Measurements from ENCODE around the gene GP1BB.
"Not testable (repeated sequence)": the region's sequence is repeated elsewhere in the genome, so short reads cannot be mapped to it uniquely, and the experiment has no call there.

The GP1BB gene

DNA sequence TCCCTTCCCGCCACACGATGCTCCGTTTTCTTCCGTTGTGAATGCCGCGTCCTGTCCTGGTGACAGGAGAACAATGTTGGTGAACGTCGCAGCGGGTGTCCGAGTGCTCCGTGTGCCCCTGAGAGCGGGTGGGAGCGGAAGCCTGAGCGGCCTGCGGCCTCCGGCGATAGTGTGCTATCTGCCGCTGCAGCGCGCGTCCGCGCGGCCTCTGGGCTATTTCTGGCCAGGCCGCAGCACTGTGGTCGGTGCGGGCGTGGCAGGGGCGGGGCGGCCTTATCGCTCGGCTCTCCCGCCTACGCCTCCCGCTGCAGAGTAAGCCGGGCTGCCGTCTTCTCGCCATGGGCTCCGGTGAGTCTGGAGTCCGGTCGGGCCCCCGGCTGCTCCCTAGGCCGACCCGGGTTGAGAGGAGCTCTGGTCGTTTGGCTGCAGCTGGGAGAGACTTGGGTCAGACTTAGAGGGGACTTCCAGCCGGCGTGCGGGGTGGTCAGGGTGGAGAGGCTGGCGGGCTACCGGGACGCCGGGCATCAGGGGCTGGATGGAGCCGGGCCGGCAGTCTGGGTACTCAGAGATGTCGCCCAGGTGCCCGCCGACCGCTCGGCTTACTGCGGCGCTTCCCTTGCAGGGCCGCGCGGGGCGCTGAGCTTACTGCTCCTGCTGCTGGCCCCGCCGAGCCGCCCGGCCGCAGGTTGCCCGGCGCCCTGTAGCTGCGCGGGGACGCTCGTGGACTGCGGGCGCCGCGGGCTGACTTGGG lies at the start of gene GP1BB:
Gene GP1BB (plus strand): TSS at position 308 of the 751 bp plus-strand sequence. CDS start 31 bp downstream, at position 339.
- peak; percentile 21 for DNase-seq

DNA sequence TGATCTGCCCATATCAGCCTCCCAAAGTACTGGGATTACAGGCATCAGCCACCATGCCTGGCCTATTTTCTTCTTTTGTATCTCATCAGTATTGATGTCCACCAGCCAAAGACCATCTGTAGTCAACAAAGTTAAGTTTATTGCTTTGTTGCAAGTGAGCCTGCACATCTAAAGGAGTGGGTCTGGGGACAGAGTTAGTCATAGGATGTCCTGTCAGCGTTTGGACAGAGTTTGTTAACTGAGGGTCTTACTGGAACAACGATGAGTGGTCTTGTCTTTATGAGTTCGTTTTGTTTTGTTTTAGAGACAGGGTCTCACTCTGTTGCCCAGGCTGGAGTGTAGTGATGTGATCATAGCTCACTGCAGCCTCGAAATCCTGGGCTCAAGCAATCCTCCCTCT lies 49.7 kb upstream of the GP1BB start:
- DNase-seq, result no peak

DNA sequence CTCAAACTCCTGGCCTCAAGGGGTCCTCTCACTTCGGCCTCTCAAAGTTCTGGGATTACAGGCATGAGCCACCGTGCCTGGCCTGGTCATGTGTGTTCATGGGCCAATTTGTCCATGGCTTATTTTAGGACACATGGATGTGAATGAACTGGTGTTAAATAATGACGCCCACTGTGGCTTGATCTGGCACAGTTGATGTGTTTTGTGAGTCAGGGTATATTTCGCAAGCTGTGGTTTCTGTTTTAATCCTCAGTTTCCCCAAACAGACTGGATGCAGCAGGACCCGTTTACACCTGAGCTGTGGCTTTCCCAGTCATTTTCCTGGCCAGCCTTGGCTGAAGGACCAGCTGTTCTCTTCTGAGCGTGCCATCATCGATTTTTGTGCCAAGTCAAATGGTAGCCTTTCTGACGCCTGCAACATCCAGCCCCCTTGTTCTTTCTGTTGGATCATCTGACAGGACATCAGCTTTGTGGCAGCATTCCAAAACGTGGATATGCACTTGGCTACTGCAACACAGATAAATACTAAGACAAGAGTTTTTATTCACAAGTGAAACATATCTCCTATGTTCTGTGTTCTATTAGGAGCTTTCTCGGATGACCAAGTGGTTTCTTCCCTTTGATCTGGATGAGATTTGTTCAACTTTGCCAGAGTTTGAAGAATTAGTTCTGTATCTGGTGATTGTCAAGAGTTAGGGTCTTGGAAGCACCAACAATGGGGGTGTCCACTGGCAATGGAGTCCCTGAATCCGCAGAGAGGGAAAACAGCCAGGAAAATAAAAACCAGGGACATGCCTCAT lies 49.0 kb upstream of the GP1BB start:
- DNase-seq, result no peak

DNA sequence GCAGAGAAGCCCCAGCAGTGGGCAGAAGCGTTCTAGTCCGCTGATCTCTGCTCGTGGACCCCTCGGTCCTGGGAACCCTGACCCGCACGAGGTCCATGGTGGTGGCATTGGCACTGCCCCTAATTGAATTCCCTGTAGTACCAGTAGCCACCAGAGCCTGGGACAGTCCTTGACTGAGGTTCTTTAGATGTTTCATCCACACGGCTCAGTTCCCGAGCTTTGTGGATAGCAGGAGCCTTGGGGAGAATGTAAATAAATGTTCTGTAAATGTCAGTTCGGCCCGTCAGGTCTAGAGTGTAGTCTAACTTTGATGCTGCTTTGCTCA lies 48.4 kb upstream of the GP1BB start:
- no peak for DNase-seq

DNA sequence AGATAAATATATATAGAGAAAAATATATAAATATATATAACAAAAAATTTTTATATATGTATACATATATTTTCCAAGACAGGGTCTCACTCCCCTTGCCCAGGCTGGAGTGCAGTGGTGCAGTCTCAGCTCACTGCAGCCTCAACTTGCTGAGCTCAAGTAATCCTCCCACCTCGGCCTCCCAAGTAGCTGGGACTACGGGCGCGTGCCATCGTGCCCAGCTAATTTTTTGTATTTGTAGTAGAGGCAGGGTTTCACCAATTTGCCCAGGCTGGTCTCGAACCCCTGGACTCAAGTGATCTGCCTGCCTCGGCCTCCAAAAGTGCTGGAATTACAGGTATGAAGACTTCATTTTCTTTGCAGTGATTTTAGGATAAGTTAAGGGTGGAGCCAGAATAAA lies 47.9 kb upstream of the GP1BB start:
- no peak for DNase-seq

DNA sequence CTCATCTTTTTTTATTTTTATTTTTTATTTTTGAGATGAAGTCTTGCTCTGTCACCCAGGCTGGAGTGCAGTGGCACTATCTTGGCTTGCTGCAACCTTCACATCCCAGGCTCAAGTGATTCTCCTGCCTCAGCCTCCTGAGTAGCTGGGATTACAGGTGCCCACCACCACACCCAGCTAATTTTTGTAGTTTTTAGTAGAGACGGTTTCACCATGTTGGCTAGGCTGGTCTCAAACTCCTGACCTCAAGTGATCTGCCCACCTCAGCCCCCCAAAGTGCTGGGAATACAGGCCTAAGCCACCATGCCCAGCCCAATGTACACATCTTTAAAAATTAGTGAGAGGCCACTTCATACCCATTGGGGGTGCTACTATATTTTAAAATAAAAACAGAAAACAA lies 46.9 kb upstream of the GP1BB start:
- DNase-seq, result not testable (repeated sequence)

DNA sequence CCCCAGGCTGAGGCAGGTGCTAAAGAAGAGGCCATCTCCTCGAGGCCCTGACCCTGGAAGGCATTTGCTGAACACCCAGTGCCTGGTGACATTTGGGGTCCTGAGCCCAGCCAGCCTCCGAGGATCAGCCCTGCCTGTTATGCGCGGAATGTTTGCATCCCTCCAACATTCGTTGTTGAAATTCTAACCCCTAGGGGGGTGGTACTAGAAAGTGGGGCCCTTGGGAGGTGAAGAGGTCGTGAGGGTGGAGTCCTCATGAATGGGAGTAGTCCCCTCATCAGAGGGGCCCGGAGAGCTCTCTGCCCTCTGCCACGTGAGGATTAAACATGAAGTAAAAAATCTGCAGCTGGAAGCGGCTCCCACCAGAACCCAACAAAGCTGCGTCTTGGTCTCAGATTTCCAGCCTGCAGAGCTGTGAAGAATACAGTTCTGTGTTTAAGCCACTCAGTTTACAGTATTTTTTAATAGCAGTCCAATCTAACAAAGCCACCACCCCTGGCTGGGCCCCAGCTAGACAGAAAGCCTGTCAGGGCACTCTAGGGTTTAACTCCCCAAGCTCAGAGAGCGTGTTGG lies 44.3 kb upstream of the GP1BB start:
- no peak for DNase-seq

DNA sequence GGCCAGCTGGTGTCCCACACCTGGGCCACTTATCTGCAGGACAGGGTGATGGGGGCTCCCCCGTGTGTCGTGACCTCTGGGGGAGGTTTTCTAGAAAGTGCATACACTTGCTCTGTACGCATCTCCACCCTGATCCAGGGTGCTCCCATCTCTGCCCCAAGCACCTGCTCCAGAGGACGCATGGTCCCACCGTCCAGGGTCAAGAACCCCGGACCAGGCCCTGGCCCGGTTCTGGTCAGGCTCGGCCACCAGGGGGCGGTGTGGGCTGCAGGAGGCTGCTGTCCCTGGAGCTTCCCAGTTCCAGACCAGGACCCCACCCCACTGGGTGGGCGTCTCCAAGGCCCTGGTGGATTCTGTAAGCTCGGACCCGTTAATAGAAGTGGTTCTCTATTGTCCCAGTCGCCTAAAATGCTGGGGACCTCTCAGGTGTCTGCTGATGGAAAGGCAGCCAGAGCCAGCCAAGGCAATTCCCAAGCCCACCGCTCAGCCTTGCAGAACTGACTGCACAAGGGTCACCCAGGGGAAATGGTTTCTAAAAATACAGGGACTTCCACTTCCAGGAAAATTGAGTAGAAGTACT lies 43.7 kb upstream of the GP1BB start:
- peak; percentile 43 for DNase-seq

DNA sequence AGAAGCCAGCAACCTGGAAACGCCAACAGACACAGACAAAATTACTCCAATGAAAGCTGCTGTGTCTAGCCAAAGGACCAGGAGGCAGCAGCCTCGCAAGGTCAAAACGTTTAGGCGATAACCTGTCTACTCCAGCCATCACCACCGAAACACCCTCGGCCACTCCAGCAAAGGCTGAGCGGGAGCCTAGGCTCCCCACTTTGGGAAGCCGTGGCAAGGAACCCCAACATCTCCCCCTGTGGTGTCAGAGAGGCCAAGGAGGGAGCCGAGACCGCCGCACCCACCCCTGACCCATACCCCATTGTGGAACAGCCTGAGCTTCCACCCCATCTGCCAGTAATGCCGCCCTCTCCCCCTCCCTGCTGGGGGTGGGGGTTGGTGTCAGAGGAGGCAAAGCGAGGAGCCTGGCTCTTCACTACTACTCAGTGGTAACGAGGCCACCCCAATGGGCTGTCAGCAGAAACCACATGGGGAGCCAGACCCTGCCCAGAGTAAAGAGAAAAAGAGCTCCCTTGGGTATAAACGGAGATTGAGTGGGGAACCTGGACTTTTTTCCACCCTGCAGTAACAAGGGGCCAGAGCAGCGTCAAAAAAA lies 43.0 kb upstream of the GP1BB start:
- DNase-seq, result no peak

DNA sequence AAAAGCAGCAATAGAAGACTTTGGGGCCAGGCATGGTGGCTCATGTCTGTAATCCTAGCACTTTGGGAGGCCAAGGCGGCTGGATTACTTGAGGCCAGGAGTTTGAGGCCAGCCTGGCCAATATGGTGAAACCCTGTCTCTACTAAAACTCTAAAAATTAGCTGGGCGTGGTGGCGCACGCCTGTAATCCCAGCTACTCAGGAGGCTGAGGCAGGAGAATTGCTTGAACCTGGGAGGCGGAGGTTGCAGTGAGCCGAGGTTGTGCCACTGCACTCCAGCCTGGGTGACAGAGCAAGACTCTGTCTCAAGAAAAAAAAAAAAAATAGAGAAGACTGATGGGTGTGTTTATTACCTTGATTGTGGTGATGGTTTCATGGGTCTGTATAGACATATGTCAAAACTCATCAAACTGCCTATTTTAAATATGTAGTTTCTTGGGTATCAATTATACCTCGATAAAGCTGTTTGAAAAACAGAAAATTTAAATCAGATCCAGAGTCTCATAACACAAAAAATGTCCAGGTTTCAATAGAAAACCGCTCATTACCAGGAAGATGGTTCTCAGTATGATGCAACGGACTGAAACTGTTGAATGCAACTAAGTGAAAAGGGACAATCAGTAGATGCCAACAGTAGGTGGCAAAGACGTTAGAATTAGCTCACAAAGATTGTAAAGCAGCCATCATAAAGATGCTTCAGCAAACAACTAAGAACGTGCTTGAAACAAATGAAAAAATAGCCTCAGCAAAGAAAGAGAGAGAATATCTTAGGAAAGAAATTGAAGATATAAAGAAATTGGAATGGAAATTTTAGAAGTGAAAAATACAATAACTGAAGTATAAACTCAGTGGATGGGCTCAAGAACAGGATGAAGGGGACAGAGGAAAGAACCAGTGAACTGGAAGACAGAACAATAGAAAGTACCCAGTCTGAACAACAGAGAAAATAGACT lies 42.2 kb upstream of the GP1BB start:
- DNase-seq, result no peak

DNA sequence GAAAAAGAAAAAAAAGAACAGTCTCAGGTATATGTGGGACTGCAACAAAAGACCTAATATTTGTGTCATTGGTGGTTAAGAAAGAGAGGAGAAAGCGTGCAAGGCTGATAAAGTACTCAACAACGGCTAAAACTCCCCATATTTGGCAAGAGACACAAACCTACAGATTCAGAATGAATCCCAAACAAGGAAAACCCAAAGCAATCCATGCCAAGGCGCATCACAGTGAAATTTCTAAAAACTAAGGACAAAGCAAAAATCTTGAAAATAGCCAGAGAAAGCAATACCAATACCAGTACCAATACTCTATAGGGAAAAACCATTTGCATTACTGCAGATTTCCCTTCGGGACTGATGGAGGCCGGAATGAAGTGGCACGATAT lies 41.5 kb upstream of the GP1BB start:
- no peak for DNase-seq

DNA sequence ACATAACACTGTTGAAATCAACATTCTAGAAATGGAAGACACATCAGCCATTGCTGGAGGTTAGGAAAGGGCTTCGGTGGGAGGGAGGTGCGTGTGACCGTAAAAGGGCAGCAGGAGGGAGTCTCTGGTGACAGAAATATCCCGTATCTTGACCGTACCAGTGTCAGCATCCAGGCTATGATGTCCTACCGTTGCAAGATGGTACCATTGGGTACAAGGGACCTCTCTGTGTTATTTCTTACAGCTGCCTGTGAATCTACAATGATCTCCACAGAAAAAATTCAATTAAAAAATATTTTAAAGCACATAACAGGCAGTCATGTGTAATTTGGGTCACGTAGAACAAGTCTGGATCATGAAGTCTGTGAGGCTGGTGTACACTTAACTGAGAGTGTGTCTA lies 36.4 kb upstream of the GP1BB start:
- DNase-seq, result no peak

DNA sequence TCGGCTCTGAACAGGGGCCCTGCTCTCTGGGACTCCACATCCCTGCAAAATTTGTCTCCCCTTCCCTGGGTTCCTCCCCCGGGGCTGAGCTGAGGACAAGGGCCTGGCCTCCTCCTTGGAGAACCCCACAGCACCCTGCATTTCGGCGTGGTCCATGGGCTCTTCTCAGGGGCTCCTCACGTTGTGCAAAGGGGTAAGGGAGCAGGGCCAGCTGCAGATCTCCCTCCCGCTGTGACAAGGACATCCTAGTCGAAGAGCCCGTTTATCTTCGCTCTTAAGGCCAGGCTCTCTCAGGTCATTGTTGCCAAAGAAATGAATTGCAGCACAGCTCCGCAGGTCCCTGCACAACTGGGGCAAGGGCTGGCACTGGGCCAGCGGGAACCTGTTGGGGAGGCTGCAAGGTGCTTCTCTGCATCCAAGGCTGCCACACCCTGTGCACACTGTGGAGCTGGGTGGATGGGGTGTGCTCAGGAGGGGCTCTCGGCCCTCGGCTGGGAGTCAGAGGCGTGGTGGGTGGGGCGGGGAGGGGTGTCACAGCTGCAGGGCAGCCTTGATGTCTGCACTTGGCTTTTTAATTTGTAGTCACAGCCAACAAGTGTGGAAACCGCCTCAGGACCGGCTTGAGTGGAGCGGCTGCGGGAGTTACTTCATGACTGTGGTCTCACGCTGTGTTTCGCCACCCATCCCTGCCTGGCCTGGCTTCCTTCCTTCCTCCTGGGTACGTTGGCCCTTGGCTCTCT lies 35.6 kb upstream of the GP1BB start:
- DNase-seq, result no peak

DNA sequence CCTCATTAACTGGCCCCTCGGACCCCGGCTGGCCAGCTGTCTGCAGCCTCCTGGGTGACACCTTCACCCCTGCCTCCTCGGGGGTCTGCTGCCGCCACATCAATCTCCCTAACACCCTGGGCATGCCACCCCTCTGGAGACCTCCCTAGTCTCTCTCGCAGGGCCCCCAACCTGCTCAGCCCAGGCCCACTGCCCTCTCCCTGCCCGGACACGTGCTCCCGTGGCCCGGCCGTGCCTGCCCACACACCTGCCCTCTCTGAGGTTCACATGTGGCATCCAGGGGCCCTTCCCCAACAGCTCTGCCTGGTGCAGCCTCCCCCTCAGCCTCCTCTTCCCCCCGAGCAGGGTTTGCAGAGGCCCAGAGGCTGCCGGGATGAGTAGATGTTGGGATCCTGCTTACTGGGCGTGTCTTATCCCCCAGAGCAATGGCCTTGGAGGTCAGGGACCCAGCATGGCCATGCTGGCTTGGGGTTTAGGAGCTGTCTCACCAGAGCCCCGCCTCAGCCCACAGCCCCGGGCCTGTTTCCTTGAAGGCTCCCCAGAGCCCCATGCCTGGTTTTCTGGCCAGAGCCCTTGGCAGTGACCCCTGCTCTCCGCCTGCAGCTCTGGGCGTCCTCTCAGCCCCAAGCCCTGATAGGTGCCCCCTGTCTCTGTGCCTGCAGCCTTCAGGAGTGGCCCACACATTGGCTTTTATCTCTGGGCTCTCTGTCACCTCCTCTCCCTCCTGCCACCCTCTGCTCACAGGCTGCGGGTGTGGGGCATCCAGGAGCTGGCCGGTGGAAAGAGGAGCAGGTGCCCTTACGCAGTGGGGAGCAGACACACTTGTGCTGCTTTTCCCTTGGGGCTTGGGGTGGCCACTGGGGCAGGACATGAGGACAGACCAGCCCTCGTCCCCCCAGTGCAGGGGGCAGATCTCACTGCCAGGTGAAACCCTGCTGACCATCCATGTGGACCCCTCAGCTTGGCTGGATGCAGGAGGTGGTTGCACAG lies 34.7 kb upstream of the GP1BB start:
- DNase-seq, result no peak

DNA sequence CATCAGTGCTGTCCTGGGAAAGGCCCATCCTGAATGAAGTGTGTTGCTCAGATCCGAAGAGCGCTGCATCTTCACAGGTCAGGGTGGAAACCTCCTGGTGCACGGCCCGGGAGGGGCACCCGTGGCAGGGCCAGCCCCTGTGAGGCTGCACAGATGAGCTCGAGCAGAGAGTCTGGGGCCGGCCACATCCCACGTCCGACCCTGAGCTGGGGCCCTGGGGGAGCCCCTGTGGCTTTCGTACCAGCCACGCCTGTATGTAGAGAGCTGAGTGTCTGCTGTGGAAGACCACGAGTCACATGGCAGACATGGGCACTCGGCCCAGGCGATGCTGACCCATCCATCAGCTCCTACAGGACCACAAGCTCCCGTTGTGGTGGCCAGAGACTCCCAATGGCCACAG lies 33.9 kb upstream of the GP1BB start:
- DNase-seq, result no peak

DNA sequence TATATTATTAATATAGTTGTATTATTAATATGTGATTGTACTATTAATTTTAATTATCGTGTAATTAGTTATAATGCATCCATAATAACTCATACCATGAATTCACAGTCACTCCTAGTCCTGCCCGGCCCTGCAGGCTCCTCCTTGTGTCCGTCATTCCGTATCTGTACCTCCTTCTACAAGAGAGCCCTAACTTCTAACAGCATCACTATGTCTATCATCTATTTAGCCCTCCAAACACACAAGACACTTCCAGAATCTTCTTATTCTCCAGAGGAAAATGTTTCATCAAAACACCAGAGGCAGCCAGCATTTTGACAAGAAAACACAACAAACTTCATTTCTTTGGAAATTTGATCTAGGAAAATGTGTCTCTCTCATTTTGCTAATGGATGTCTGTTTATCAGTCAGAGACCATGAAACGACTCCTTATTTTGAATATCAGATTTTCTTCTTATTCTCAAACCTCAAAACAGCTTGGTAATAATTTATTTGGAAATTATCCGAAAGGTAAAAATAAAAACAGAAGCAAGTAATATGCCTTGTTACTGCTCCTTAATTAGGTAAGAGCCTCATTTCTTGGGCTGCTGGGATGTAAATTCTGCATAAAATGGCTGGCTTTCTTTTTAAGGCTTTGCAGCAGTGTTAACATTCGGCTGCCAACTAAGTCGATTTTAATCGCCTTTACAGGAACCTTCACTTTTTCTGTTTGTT lies 32.2 kb upstream of the GP1BB start:
- DNase-seq, result no peak

DNA sequence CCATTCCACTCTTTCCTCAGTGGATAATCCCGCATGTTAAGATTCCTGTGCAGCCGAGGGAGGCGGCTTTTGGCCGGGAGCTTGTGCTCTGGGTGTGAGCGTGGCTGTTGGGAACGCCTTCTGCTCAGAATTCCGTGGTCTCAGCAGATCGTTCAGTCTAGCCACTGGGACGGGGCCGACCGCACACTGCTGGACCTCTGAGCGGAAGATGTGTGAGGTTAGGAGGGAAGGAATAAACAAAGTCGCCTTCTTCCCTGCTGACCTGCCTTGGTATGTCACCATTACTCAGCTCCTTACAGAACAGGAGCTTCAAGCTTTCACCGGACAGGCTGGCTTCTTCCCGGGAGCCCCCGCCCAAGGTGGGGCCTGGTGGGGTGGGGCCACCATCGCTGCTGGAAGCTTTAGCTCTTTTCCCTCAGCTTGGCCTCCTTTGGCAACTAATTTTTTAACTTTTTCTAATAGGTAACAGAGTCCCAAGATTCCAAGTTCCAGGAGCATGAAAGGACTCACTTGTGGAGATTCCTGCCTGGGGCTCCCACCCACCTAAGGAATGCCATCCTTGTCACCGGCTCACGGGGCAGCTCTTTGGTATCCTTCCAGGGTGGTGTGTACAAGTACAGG lies 31.5 kb upstream of the GP1BB start:
- DNase-seq, result no peak

DNA sequence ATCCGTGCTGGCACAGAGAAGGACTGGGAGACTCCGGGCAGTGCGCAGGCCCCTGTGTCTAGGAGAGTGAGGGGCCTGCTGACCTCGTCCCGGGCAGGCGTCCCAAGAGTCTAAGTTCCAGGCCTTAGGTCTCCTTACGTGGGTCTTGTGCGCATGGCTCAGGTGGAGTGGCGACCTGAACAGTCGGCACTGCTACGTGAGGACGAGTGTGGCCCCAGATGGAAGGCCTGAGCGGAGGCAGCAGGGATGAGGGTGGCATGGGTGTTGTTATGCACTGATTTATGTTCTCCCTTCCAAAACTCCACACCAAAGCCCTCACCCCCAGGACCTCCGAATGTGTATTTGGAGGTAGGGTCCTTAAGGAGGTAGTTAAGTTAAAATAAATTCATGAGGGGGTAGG lies 29.8 kb upstream of the GP1BB start:
- no peak for DNase-seq
